Measurements from ENCODE around the gene CCL25.

DNA sequence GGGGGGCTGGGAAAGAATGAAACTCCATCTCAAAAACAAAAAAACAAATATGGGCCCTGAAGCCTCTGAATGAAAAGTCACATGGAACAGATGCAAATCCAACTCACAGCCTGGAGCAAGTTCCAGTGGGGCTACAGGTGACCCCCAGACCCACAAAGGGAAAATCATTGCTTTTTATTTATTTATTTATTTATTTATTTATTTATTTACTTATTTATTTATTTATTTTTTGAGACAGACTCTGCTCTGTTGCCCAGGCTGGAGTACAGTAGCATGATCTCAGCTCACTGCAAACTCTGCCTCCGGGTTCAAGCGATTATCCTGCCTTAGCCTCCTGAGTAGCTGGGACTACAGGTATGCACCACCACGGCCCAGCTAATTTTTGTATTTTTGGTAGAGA is 13.3 kb upstream of the CCL25 start:
- no peak for TF ChIP-seq POLR2A (IDR thresholded peaks at IDR 0.05; ENCODE audit: low read length)
- TF ChIP-seq GATA1 (IDR thresholded peaks at IDR 0.05; ENCODE audit: low read depth, low read length): no peak

Measured in erythroblast (primary cell).